Liver (tissue), 3 donors: ENCODE results near the gene SALL1.

Experiments
- JUND ChIP-seq, 2 donors: IDR thresholded peaks; 2 replicates each; pipeline ENCODE4 v1.6.1; 2016; ENCODE audit warnings: antibody characterized with exemption in 2 of 2
- MAX ChIP-seq: IDR thresholded peaks from 2 replicates; pipeline ENCODE4 v1.6.1; 2016; ENCODE audit warnings: antibody characterized with exemption
- REST ChIP-seq: IDR thresholded peaks from 2 replicates; pipeline ENCODE4 v1.6.1; 2016; ENCODE audit warnings: antibody characterized with exemption, mild to moderate bottlenecking
- SP1 ChIP-seq: IDR thresholded peaks from 2 replicates; pipeline ENCODE4 v1.6.1; 2018; ENCODE audit warnings: antibody characterized with exemption, mild to moderate bottlenecking
- TAF1 ChIP-seq: conservative IDR thresholded peaks from 2 replicates; pipeline ENCODE4 v1.6.1; 2016; ENCODE audit warnings: antibody characterized with exemption, mild to moderate bottlenecking
- YY1 ChIP-seq: IDR thresholded peaks from 2 replicates; pipeline ENCODE4 v1.6.1; 2016; ENCODE audit warnings: antibody characterized with exemption, mild to moderate bottlenecking
- TF ChIP-seq, protein P1 (sequence below): fragments of 150-350 bp; IDR thresholded peaks from 2 replicates; pipeline ENCODE4 v1.5.1; 2017; ENCODE audit warnings: improper control_type of control experiment, low read depth, low read length; ENCODE audit not compliant: missing input control
- TF ChIP-seq, protein P2 (sequence below): IDR thresholded peaks from 2 replicates; pipeline ENCODE4 v1.6.1; 2016; ENCODE audit warnings: antibody characterized with exemption
- donor health status: healthy.
- donor health status: healthy.

DNA sequence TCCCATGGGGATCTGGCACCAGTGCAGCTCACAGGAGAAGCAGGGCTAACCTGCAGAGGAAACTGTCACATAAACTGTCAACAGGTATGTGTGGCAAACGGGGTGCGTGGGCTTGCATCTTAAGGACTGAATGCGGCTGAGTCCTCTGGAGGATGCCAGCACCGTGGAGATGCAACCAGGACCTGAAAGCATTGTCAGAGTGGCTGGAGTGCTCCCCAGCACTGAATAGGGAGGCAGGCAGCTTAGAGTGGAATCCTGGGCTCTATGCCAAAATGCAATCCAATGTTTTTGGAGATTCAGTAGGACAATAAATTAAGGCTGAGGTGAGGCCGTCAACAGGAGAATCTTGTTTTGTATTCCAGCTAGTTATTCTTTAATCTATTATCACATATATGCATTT lies 21.3 kb upstream of the SALL1 start:
- TF ChIP-seq, protein P1, sequence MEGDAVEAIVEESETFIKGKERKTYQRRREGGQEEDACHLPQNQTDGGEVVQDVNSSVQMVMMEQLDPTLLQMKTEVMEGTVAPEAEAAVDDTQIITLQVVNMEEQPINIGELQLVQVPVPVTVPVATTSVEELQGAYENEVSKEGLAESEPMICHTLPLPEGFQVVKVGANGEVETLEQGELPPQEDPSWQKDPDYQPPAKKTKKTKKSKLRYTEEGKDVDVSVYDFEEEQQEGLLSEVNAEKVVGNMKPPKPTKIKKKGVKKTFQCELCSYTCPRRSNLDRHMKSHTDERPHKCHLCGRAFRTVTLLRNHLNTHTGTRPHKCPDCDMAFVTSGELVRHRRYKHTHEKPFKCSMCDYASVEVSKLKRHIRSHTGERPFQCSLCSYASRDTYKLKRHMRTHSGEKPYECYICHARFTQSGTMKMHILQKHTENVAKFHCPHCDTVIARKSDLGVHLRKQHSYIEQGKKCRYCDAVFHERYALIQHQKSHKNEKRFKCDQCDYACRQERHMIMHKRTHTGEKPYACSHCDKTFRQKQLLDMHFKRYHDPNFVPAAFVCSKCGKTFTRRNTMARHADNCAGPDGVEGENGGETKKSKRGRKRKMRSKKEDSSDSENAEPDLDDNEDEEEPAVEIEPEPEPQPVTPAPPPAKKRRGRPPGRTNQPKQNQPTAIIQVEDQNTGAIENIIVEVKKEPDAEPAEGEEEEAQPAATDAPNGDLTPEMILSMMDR: no peak
- TF ChIP-seq REST: no peak
- no peak for TF ChIP-seq JUND (IDR thresholded peaks at IDR 0.05)
- TF ChIP-seq SP1: no peak
- no peak for TF ChIP-seq MAX
- TF ChIP-seq TAF1: no peak
- TF ChIP-seq YY1: no peak
- TF ChIP-seq, protein P2, sequence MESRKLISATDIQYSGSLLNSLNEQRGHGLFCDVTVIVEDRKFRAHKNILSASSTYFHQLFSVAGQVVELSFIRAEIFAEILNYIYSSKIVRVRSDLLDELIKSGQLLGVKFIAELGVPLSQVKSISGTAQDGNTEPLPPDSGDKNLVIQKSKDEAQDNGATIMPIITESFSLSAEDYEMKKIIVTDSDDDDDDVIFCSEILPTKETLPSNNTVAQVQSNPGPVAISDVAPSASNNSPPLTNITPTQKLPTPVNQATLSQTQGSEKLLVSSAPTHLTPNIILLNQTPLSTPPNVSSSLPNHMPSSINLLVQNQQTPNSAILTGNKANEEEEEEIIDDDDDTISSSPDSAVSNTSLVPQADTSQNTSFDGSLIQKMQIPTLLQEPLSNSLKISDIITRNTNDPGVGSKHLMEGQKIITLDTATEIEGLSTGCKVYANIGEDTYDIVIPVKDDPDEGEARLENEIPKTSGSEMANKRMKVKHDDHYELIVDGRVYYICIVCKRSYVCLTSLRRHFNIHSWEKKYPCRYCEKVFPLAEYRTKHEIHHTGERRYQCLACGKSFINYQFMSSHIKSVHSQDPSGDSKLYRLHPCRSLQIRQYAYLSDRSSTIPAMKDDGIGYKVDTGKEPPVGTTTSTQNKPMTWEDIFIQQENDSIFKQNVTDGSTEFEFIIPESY: no peak
